ENCODE measurements around the gene SH2D4B. TPM values are rescaled to one million over a fixed set of nuclear protein-coding genes. Genes with fewer than 3 reads are reported as not detected.

The SH2D4B gene
- total RNA-seq, 1 donor from 2014 or later: not detected

DNA sequence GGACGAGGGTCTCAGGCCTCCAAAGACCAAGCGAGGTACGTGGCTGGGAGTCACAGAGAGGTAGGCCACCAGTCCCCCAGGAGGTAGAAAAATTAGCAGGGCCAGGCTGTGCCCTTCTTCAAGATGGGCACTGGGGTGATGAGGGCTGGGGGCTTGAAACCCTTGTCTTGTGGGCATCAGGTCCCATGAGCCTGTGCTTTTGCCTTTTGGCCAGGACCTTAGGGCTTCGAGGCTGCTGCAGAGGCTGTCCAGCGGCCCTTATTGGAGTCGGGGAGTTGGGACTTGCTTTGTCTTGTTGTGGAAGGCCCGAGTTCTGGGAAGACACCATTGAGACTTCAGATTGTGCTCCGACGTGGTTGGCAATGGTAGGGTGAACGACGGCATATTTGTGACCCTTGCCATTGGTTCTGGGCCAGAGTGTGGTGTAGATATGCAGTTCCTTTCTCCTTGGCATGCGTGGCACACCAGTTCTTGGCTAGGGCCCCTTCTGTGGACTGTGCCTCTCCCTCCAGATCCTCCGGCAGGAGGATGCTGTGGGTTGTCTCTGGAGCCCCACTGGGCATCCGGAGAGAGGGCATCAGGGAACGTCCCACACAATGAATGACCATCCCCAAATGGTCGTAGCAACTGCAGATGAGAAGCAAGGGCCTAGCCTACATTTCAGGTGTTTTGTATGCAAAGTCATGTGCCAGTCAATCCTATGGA lies 931 bp downstream of the SH2D4B start:
- TF ChIP-seq, protein P1, sequence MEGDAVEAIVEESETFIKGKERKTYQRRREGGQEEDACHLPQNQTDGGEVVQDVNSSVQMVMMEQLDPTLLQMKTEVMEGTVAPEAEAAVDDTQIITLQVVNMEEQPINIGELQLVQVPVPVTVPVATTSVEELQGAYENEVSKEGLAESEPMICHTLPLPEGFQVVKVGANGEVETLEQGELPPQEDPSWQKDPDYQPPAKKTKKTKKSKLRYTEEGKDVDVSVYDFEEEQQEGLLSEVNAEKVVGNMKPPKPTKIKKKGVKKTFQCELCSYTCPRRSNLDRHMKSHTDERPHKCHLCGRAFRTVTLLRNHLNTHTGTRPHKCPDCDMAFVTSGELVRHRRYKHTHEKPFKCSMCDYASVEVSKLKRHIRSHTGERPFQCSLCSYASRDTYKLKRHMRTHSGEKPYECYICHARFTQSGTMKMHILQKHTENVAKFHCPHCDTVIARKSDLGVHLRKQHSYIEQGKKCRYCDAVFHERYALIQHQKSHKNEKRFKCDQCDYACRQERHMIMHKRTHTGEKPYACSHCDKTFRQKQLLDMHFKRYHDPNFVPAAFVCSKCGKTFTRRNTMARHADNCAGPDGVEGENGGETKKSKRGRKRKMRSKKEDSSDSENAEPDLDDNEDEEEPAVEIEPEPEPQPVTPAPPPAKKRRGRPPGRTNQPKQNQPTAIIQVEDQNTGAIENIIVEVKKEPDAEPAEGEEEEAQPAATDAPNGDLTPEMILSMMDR (IDR thresholded peaks at IDR 0.05; ENCODE audit: insufficient read depth, low read length, poor library complexity, severe bottlenecking): no peak
- no peaks in the 10 kb centered on the region for H3K27me3 ChIP-seq (ENCODE audit: control insufficient read depth, insufficient read depth, low read length)
- H3K36me3 ChIP-seq (ENCODE audit: control insufficient read depth, insufficient read depth, low read length): no peaks in the 10 kb centered on the region

DNA sequence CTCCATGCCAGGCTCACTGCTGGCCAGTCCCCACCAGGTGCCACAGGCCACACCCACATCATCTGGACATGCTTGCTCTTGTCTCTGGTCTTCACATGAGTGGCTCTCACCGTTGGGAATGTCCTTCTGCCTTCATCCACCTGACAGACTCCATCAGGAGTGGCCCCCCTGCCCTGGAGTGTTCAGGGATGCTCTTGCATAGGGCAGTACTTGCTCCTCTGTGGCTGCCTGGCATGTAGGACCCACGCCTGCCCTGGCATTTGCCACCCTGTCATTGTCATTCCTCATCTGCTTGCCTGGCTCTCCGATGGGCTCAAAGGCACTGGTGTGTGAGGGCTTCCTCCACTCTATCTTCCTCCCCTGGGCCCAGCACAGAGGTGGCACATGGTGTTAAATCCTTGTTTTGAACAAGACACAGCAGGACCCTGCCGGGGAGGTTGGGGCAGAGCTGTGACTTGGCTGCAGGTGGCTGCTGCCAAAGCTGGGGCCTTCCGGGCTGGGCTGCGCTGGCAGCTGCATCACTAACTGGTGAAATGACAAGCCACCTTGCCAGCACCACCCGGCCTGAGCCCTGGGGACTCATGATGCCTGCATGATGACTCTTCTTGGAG lies 1.8 kb downstream of the SH2D4B start:
- no peak for DNase-seq (ENCODE audit: low read depth)
- TF ChIP-seq, protein P1 (IDR thresholded peaks at IDR 0.05; ENCODE audit: insufficient read depth, low read length, poor library complexity, severe bottlenecking): no peak
- Histone ChIP-seq H3K27me3 (ENCODE audit: control insufficient read depth, insufficient read depth, low read length) (no peaks in the 10 kb centered on the region), H3K4me3 (ENCODE audit: low read depth, low read length) (no peak overlapping the region), H3K36me3 (ENCODE audit: control insufficient read depth, insufficient read depth, low read length) (no peaks in the 10 kb centered on the region)

More for the DNA sequence above, 931 bp downstream of the SH2D4B start:
- no peak for DNase-seq (ENCODE audit: low read depth)
- H3K4me3 ChIP-seq (ENCODE audit: low read depth, low read length): no peak overlapping the region

- Histone ChIP-seq H3K4me3 (ENCODE audit: low read depth, low read length) (no peak overlapping the region), H3K36me3 (ENCODE audit: control insufficient read depth, insufficient read depth, low read length) (no peaks in the 10 kb centered on the region), H3K27me3 (ENCODE audit: control insufficient read depth, insufficient read depth, low read length) (no peaks in the 10 kb centered on the region)
- no peak for DNase-seq (ENCODE audit: low read depth)
- TF ChIP-seq, protein P1 (IDR thresholded peaks at IDR 0.05; ENCODE audit: insufficient read depth, low read length, poor library complexity, severe bottlenecking): no peak
Observed at GRCh38 chr10:80540136-80540535, 2.4 kb downstream of the SH2D4B start.

GRCh38 chr10:80540618-80540980 lies 2.9 kb downstream of the SH2D4B start:
- no peak for DNase-seq (ENCODE audit: low read depth)
- Histone ChIP-seq H3K27me3 (ENCODE audit: control insufficient read depth, insufficient read depth, low read length) (no peaks in the 10 kb centered on the region), H3K4me3 (ENCODE audit: low read depth, low read length) (no peak overlapping the region), H3K36me3 (ENCODE audit: control insufficient read depth, insufficient read depth, low read length) (no peaks in the 10 kb centered on the region)
- TF ChIP-seq, protein P1 (IDR thresholded peaks at IDR 0.05; ENCODE audit: insufficient read depth, low read length, poor library complexity, severe bottlenecking): no peak

DNA sequence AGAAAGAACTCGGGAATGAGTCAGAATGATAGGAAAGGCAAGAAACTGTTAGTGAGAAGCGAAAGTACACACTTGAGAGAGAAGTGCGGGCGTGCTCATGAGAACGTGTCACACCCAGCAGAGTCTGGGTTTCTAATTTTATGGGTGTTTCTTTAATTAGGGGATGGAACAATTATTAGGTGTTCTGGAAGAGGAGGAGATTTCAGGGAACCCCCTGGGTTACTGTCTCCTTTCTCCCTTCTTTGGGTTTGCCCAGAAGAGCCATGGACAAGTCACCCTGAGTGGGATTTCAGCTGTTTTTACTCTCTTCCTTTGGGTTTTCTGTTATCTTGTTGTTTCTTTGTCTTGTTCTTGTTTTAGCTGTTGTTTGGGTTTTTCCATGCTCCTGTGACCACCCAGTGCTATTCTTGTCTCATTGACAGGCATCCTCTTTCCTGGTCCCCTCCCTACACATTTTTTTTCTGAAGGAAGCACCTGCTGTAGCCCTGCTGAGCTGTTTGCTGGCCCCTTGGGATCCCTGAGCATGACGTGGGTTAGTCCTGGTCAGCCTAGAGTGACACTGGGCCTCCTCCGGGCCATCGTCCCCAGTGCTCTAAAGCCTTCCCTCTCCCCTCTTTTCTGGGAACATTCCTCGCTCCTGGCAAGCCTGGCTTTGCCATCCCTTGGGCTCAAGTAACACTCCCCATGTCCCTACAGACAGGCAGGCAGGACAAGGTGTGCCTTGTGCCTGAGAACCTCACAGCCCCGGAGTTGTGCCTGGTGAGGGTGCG lies 3.5 kb downstream of the SH2D4B start:
- DNase-seq (ENCODE audit: low read depth): no peak
- TF ChIP-seq, protein P1 (IDR thresholded peaks at IDR 0.05; ENCODE audit: insufficient read depth, low read length, poor library complexity, severe bottlenecking): no peak
- no peak overlapping the region for H3K4me3 ChIP-seq (ENCODE audit: low read depth, low read length)
- no peaks in the 10 kb centered on the region for H3K27me3 ChIP-seq (ENCODE audit: control insufficient read depth, insufficient read depth, low read length)
- no peaks in the 10 kb centered on the region for H3K36me3 ChIP-seq (ENCODE audit: control insufficient read depth, insufficient read depth, low read length)

Measured in kidney epithelial cell (primary cell).